GM12865 (cell line): ENCODE data around the gene TMEM119.

Experiments
- DNase-seq: peaks from one replicate; pipeline ENCODE4 v3.0.0; 2010; ENCODE audit warnings: low read depth
- H3K4me3 ChIP-seq: 2 replicates; pipeline ENCODE4 v1.5.1; 2011; ENCODE audit warnings: mild to moderate bottlenecking, low read depth, low read length, control low read depth
- CTCF ChIP-seq: IDR thresholded peaks from 2 replicates; pipeline ENCODE4 v1.5.1; 2011; ENCODE audit warnings: low read length, control low read depth, low read depth, inconsistent platforms; ENCODE audit not compliant: insufficient read depth; ENCODE audit errors: missing control alignments

TMEM119 gene

GRCh38 chr12:108630481-108631207, 32.8 kb upstream of the TMEM119 start:
- peak overlapping the region; percentile 74 for H3K4me3 ChIP-seq
- no peak for TF ChIP-seq CTCF
- no peak for DNase-seq

GRCh38 chr12:108629824-108630476, 32.1 kb upstream of the TMEM119 start:
- no peak for DNase-seq
- H3K4me3 ChIP-seq: peak overlapping the region; percentile 74
- TF ChIP-seq CTCF: no peak

DNA sequence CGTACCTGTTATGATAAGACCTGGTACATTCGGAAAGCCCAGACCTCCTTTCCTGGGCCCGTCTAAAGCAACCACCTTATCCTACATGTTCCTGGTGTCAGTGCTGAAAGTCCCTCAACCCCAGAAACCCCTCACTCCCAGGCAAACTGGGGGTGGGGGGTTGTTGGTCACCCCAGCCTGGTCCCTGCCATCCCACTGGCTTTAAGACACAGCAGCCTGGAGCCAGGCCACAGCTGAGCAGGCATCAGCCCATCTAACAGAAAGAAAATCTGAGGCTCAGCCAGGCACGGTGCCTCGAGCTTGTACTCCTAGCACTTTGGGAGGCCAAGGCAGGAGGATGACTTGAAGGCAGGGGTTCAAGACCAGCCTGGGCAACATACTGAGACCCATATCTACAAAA, 31.3 kb upstream of the TMEM119 start:
- TF ChIP-seq CTCF: no peak
- H3K4me3 ChIP-seq: peak overlapping the region; percentile 74
- no peak for DNase-seq

DNA sequence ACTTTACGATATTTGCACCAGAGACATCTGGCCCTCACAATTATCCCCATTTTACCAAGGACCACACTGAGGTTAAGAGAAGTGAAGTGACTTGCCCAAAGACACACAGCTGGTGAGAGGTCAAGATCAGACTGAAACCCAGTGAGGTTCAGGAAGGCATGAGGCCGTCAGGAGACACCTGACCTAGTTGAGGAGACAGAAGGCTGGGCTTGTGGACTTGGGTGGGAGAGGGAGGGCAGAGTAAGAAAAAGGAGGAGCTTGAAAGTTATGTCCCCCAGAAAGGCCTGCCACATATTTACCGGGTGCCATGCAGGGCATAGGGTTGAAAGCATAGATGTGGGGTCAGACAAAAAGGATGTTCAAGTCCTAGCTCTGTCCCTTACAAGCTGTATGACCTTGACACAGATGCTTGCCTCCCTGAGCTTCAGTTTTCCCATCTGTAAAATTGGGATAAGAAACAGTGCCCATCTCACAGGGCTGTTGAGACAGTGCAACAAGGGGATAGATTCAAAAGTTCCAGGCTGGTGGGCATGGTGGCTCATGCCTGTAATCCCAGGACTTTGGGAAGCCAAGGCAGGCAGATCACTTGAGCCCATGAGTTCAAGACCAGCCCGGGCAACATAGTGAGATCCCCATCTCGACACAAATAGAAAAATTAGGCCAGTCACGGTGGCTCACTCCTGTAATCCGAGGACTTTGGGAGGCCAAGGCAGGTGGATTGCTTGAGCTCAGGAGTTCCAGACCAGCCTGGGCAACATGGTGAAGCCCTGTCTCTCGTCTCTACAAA, 29.4 kb upstream of the TMEM119 start:
- H3K4me3 ChIP-seq: no peak overlapping the region
- no peak for DNase-seq
- no peak for TF ChIP-seq CTCF

DNA sequence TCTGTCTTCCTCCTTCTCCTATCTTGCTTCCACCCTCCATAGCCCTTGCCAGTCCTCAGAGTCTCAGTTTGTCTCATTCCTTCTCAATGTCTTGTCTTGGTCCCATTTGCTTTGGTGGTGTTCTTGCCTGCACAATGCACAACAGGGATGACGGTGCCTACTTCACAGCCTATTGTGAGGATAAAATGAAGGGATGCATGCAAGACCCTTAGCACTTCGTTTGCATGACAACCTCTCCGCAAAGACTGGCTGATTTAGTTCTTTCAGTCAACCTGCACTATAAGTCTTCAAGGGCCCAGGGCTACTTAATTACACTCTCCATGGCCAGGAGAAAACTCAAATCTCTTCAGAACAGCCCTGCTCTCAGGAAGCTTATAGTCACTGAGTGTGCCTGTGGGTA, 27.3 kb upstream of the TMEM119 start:
- no peak for DNase-seq
- no peak for TF ChIP-seq CTCF
- no peak overlapping the region for H3K4me3 ChIP-seq

- H3K4me3 ChIP-seq: no peak overlapping the region
- DNase-seq: no peak
- no peak for TF ChIP-seq CTCF
Measured at GRCh38 chr12:108623577-108623976, 25.7 kb upstream of the TMEM119 start.
